BJ (cell line): ENCODE measurements around the gene SEC16A. TPM values are rescaled to one million over a fixed set of nuclear protein-coding genes. Genes with fewer than 3 reads are reported as not detected.

Source experiments
- CTCF ChIA-PET: fragments of 350-600 bp; formaldehyde crosslinking; extraction: SDS; loops from one replicate; lab custom pipeline; 2021; ENCODE audit warnings: antibody characterized with exemption, inconsistent platforms; lab: Yijun Ruan, JAX
- POLR2A ChIA-PET: fragments of 300-600 bp; sonication (Branson Sonifier 250); formaldehyde crosslinking; extraction: SDS; loops from one replicate; lab custom pipeline; 2021; ENCODE audit warnings: antibody characterized with exemption; lab: Charles Lee
- DNase-seq: peaks from one replicate; pipeline ENCODE4 v3.0.0-alpha.2; 2011; ENCODE audit warnings: low read depth
- H3K27me3 ChIP-seq: 2 replicates; pipeline ENCODE4 v1.6.0; 2011; ENCODE audit warnings: low read length; ENCODE audit not compliant: control insufficient read depth, insufficient read depth
- H3K36me3 ChIP-seq: 2 replicates; pipeline ENCODE4 v1.5.1; 2011; ENCODE audit warnings: low read length; ENCODE audit not compliant: control insufficient read depth, insufficient read depth
- H3K4me3 ChIP-seq: 2 replicates; pipeline ENCODE4 v1.5.1; 2011; ENCODE audit warnings: low read depth, mild to moderate bottlenecking, control low read depth, low read length
- CTCF ChIP-seq: IDR thresholded peaks from 2 replicates; pipeline ENCODE4 v1.5.1; 2011; ENCODE audit warnings: low read depth, mild to moderate bottlenecking, control low read depth, inconsistent platforms, low read length, moderate library complexity; ENCODE audit not compliant: insufficient read depth
- polyA plus RNA-seq: library from polyadenylated mRNA; depleted of rRNA; stranded (reverse); fragments of >200 nt; gene quantifications from 2 replicates; pipeline ENCODE4 v1.2.3, GENCODE V29; 2011; rRNA removed
- small RNA-seq: library from RNA; depleted of rRNA; stranded (forward); fragments of <200 nt; gene quantifications from one replicate; pipeline ENCODE3, GENCODE V24; 2012; ENCODE audit warnings: low replicate concordance, low read depth; ENCODE audit not compliant: insufficient read length

The SEC16A gene
- polyA plus RNA-seq, 1 experiment = 24.4 TPM

GRCh38 chr9:136392538-136393449, 90.0 kb downstream of the SEC16A start:
- ChIA-PET POLR2A (no interaction called here), CTCF (interaction anchor here (1.0 to 1.4 kb wide), 4 partner anchors 9 to 80 kb away, joined by 3 to 4 read pairs (median 4); no protein-coding TSS in a partner anchor)
- no peak for DNase-seq
- no peak for TF ChIP-seq CTCF
- H3K36me3 ChIP-seq = peaks cover 66% of the 10 kb centered on the region
- H3K27me3 ChIP-seq = no peaks in the 10 kb centered on the region
- no peak overlapping the region for H3K4me3 ChIP-seq

GRCh38 chr9:136391737-136392537, 90.9 kb downstream of the SEC16A start:
- CTCF ChIA-PET = interaction anchor here (1.1 to 1.4 kb wide), 3 partner anchors 10 to 79 kb away, joined by 4 to 6 read pairs (median 4); partner anchors contain the start of gene DNLZ
- TF ChIP-seq CTCF = no peak
- peaks cover 66% of the 10 kb centered on the region for H3K36me3 ChIP-seq
- no peak overlapping the region for H3K4me3 ChIP-seq
- POLR2A ChIA-PET = no interaction called here
- no peak for DNase-seq
- no peaks in the 10 kb centered on the region for H3K27me3 ChIP-seq

Small RNA genes lying within 50 kb of the gene (small RNA-seq; reads per million reads assigned to genes)
- gene MIR4673 = not detected

Other genes starting within 250 kb of the SEC16A start
- 7.0 and 7.2 TPM in 2 replicates for gene QSOX2, start 237.2 kb downstream of the SEC16A start, polyA plus RNA-seq
- not detected in 2 replicates for gene CCDC187, start 178.9 kb downstream of the SEC16A start, polyA plus RNA-seq
- gene GPSM1, start 155.5 kb downstream of the SEC16A start, polyA plus RNA-seq = 19.2 and 33.1 TPM in 2 replicates
- gene DNLZ, start 119.3 kb downstream of the SEC16A start, polyA plus RNA-seq = 7.2 and 8.5 TPM in 2 replicates
- gene CARD9, start 109.4 kb downstream of the SEC16A start, polyA plus RNA-seq = 12.9 and 21.3 TPM in 2 replicates
- gene SNAPC4, start 82.9 kb downstream of the SEC16A start, polyA plus RNA-seq = 1.6 and 1.7 TPM in 2 replicates
- 25.1 and 28.0 TPM in 2 replicates for gene ENTR1, start 72.4 kb downstream of the SEC16A start, polyA plus RNA-seq
- 43.9 and 61.6 TPM in 2 replicates for gene PMPCA, start 72.4 kb downstream of the SEC16A start, polyA plus RNA-seq
- 3.7 and 5.6 TPM in 2 replicates for gene INPP5E, start 43.2 kb downstream of the SEC16A start, polyA plus RNA-seq
- 0.97 and 1.3 TPM in 2 replicates for gene NOTCH1, start 63.0 kb upstream of the SEC16A start, polyA plus RNA-seq
- gene EGFL7, start 179.9 kb upstream of the SEC16A start, polyA plus RNA-seq = 13.8 and 26.9 TPM in 2 replicates
- 48.3 and 68.3 TPM in 2 replicates for gene AGPAT2, start 204.4 kb upstream of the SEC16A start, polyA plus RNA-seq
- 0.17 and 0.42 TPM in 2 replicates for gene DIPK1B, start 229.5 kb upstream of the SEC16A start, polyA plus RNA-seq